DMS53 (cell line): ENCODE data around the gene SLC41A2.
A peak's percentile ranks its signal among the peaks of the same experiment; 100 is the strongest.
"Not testable (repeated sequence)": the region's sequence is repeated elsewhere in the genome, so short reads cannot be mapped to it uniquely, and the experiment has no call there.

Experiments used
- DNase-seq: peaks from one replicate; lab custom pipeline; 2025; lab: John Stamatoyannopoulos, UW

SLC41A2 gene

DNA sequence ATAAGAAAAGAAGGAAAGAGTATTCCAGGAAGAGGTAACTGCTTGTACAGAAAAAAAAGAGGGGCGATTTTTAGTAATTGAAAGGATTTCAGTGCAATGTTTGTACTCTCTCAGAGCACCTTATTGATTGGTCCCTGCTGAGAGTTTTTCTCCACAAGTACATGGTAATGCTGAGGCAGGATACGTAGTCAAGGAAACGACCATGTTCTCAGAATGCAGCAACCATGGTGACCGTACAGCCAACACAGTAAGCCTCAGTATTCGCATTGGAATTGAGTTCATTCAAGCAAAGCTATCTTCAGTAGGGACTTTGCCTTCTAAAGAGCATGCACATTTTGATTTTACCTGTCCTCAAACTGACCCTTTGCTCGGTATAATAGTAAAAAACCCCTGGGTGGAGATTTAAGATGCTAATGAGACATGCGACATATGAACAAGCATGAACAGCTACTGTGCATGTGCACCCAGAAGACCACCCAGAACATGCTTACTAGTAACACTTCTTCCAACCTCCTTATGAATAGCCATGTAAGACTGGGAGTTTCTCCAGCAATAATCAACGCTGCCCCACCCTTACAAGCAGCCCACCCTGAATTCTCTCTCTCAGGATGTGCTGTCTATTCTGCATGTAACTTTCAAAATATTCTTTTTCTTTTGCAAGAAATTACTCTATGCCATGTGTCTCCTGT, 6.2 kb upstream of the SLC41A2 start:
- DNase-seq: peak; percentile 36

DNA sequence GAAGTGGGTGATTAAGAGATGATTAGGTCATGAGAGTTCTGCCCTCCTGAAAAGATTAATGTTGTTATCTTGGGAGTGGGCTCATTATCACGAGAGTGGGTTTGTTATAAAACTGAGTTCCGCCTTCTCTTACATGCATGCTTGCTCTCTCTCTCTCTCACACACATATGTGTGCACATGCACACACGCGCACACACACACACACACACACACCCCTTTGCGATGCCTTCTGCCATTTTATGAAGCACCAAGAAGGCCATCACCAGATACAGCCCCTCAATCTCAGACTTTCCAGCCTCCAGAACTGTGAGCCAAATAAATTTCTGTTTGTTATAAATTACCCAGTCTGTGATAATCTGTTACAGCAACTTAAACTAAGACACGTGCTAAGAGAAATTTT, 5.7 kb upstream of the SLC41A2 start:
- DNase-seq: no peak

DNA sequence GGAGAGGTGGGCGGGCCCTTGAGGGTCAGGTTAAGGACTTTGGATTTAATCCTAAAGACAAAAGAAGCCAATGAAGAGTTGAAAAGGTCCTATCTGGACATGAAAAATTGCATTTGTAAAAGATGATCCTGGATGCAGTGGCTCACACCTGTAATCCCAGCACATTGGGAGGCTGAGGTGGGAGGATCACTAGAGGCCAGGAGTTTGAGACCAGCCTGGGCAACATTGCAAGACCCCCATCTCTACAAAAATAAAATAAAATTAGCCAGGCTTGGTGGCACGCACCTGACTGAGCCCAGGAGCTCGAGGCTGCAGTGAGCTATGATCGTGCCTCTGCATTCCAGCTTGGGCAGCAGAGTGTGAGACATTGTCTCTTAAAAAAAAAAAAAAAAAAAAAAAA, 2.4 kb upstream of the SLC41A2 start:
- no peak for DNase-seq

DNA sequence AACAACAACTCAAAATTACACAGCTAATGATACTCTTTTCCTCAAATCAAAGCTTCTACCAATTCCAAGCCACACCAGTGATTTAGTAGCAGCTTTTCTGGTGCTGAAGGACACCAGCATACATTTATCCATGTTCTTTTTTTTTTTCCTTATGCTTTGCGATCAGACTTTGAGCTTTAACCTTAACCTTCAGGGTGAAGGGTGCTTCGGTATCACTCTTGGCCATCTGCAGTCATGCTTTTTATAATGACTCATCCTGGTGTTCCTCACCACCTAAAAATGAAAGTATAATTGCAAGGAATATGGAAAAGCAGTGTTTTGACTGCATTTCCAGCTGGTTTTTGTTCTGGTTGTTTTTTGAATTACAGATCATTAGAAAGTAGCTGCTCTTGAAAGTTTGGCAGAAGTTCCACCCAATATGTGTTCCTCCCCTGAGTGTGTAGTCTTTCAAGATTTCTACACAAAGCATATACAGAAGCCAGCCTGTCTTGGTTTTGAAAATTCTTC, 1.3 kb upstream of the SLC41A2 start:
- DNase-seq: peak; percentile 81

DNA sequence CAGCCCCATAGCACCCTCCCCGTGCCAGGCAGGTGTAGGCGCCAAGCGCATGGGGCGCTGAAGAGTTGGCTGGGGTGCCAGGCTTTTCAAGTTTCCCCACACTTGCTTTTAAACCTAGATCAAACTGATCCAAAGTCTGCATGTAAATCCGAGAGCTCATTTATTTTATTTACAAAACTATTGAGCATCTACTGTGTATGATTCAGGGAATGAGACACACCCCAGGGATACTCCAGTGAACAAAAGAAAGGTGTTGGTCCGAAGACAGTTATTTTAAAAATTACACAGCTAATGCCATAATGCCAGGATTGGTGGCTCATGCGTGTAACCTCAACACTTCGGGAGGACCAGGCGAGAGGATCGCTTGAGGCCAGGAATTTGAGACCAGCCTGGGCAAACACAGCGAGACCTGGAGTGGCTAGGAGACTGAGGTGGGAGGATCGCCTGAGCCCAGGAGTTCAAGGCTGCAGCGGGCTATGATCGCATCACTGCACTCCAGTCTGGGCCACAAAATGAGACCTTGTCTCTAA, 780 bp upstream of the SLC41A2 start:
- peak; percentile 79 for DNase-seq

DNA sequence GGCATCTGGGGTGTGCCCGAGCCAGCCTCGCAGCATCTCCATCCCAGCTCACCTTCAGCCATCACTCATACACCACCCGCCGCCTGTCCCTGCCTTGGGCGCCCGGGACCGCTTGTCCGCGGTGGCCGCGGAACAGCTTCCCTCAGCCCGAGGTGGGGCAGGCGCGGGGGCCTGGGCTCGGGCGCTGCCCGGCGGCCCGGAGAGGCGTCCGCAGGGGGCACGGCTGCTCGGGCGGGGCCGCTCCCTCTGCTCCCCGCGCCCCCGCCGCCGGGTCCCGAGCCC, 430 bp downstream of the SLC41A2 start:
- DNase-seq: peak; percentile 86

DNA sequence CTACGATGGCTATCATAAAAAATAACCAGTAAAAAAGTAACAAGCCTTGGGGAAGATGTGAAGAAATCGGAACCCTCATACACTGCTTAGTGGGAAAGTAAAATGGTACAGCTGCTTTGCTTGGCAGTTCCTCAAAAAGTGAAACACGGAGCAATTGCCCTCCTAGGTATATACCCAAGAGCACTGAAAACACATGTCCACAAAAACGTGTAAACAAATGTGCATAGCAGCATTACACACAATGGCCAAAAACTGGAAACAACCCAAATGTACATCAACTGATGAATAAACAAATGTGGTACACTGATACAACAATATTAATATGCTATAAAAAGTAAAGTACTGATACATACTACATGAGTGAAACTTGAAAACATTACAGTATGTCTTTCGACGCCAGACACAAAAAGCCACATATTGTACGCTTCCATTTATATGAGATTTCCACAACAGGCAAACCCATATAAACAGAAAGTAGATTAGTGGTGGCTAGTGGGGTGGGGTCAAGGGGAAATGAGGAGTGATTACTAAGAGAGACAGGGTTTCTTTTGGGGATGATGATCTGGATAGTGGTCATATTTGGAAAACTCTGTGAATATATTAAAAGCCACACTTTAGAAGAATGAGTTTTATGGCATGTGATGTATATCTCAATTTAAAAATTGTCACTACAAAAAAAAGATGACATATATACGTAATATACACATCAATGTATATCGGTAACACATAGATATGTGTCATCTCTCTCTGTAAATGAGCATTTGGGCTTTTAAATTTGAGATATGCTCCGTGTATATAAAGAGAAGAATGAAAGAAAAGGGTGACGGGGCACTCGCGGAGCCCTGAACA, 996 bp downstream of the SLC41A2 start:
- no peak for DNase-seq

DNA sequence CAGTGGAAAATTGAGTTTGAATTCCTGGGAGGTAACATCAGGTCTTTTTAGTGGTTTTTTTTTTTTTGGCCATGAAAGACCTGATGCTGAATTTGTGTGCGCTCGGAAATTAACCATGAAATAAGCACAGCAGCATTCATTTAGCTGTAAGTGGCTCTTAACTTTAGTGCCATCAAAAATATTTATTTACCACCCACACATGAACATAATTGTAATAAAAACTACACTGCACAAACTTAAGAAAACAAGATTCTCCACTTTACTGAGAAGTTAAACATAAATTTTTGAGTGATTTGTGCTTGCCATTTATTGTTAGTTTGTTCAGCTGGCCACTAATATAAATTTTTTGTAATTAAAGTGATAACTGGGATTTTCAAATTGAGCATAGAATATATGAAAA, 2.4 kb downstream of the SLC41A2 start:
- no peak for DNase-seq

DNA sequence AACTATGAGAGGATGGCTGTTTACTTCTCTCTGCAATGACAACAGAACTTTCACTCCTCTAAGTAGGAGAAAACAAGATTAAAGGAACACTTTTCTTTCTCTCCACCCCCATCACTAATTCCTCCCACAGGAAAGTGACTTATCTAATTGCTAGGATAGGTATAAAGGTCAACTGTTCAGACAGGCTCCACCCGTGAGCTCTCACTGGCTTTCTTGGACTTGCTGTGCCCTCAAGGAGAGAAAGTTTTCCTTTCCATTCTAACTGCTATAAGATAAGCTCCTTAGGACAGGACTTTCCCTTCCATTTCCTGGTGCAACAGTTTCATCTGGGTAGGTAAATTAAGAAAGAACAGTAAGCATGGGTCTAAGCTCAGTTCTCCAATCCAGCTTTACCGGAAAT, 4.8 kb downstream of the SLC41A2 start:
- DNase-seq: no peak

DNA sequence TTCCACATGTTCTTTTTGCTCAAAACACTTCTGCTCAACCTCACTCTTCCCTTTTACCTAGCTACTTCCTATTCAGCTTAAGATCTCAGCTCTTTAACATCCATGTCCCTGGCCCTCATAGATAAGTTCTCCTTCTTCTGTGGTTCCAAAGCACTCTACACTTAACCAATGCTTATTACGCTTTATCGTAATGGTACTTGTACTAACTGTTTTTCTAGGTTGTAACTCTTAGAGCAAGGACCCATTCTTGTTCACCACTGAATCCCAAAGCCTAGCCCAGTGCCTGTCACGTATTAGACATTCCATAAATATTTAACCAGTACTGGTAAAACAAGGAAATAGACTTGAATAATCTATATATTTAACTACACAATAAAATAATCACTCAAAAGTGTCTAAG, 5.3 kb downstream of the SLC41A2 start:
- no peak for DNase-seq

DNA sequence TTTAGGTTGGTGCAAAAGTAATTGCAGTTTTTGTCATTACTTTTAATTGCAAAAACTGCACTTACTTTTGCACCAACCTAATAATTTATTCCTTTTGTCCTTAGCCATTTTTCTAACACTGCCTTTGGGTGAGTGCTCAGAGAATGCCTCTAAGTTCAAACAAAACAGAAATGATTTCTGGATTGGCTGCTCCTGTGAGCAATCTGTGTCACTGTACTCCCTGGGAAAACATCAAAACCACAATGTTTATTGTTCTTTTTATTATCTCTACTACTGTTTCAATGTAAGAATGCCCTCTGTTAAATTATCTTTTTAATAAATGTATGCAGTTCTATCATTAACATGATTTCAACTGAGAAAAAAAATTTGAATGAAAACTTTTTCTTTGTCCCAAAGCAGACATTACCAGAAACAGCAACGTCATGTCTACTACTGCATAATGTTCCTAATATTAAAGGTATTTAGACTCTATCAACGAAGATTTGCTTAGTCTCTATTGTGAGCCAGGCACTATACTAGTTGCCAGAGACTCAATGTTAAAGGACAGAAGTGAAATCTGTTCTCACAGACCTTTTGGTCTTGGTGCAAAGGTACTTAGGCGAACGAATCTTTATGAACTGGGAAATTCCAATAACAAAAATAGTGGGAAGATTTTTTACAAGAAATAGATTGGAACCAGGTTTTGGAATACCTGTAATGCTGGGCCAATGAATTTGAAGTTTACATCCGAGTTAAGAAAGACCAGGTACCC, 6.2 kb downstream of the SLC41A2 start:
- DNase-seq: no peak

DNA sequence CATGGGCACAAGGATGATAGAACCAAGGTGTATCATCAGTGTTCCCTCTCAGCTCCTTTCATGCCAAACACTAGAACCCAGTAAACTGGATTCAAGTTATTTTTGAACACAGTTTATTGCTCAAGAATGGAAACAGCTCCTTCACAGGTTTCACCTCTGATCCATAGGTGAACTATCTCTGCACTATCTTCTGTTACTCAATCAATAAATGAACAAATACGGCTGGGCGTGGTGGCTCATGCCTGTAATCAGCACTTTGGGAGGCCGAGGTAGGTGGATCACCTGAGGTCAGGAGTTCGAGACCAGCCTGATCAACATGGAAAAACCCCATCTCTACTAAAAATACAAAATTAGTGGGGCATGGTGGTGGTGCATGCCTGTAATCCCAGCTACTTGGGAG, 9.4 kb downstream of the SLC41A2 start:
- not testable (repeated sequence) for DNase-seq

DNA sequence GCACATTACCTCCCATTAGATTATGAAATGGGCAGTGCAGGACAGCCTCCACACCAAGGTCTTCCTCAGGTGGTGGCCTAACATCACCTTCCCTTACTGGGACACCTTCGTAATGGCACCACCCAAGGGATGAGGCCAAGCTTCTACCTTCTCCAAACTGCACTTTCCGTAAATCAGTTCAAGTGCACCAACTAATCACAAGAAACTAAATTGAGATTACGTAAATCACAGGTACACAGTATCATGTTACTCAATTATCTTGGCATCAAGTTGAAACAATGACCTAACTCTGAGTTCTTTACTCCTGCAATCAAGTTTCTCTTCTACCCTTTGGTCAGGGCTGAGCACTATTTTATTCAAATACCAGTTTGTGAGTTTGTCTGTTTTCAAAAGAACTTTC, 13.8 kb downstream of the SLC41A2 start:
- no peak for DNase-seq

DNA sequence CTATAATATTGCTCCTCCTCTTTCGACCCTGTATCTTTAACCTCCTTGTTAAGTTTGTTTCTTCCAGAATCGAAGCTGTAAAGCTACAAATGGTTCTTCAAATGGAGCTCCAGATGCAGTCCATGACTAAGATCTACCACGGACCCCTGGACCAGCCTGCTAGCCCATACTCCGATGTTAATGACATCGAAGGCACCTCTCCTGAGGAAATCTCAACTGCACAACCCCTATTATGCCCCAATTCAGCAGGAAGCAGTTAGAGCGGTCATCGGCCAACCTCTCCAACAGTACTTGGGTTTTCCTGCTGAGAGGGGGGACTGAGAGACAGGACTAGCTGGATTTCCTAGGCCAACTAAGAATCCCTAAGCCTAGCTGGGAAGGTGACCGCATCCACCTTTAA, 14.7 kb downstream of the SLC41A2 start:
- not testable (repeated sequence) for DNase-seq

DNA sequence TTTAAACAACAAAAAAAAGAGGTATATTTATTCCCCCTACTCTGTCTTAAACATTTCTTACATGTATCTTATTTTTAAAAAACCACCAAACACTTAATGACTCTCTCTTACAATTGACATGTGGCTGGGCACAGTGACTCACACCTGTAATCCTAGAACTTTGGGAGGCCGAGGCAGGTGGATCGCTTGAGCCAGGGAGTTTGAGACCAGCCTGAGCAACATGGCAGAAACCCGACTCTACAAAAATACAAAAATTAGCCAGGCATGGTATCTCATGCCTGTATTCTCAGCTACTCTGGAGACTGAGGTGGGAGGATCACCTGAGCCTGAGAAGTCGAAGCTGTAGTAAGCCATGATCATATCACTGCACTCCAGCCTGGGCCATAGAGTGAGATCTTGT, 16.0 kb downstream of the SLC41A2 start:
- peak; percentile 21 for DNase-seq

DNA sequence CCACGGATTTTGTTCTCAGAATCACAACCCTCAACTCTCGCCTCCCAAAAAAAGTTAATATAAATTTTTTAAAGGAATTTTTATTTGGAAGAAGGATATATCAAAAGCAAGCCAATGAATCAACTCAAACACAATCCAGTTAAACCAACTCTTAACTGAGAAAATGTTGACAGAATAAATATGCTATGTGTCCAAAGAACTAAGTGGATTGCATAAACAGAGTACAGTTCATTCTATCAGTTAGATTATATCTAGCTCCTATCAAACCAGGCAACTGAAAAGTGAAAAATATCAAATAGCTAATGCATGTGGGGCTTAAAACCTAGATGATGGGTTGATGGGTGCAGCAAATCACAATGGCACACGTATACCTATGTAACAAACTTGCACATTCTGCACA, 16.6 kb downstream of the SLC41A2 start:
- no peak for DNase-seq

DNA sequence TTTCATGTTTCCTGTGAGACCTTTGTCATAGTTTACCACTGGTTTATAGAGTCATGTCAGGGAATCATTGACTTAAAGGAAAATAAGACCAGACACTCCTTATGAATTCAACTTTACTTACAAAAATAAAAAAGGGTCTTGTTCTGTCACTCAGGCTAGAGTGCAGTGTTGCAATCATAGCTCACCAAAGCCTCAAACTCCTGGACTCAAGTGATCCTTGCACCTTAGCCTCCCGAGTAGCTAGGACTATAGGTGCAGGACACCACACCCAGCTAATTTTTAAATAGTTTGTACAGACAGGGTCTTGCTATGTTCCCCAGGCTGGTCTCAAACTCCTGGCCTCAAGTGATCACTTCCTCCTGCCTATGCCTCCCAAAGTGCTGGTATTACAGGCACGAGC, 19.0 kb downstream of the SLC41A2 start:
- no peak for DNase-seq

DNA sequence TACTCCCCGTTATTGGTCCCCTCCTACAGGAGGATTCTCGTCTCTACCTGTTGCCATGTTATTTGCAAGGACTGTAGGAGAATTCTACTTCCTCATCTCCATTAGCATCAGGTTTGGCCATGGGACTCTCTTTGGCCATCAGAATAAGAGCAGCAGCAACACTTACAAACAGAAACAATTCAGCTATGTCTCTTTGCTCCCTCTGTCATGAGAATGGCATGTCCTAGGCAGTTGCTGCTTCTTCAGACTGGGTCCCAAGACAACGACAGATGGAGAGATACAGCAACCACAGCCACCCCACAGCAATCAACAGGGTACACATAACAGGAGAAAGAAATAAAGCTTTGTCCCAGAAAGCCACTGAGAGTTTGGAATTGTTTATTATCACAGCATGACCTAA, 19.7 kb downstream of the SLC41A2 start:
- DNase-seq: no peak

DNA sequence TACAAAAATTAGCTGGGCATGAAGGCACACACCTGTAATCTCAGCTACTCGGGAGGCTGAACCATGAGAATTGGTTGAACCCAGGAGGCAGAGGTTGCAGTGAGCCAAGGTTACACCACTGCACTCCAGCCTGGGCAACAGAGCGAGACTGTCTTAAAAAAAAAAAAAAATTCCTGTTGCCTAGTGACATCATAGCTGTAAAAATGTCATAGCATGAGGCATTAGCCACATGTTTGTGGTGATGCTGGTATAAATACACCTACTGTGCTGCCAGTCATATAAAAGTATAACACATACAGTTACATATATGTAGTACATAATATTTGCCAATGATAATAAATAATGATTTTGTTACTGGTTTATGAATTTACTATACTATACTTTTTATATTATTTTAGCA, 22.2 kb downstream of the SLC41A2 start:
- DNase-seq: no peak

DNA sequence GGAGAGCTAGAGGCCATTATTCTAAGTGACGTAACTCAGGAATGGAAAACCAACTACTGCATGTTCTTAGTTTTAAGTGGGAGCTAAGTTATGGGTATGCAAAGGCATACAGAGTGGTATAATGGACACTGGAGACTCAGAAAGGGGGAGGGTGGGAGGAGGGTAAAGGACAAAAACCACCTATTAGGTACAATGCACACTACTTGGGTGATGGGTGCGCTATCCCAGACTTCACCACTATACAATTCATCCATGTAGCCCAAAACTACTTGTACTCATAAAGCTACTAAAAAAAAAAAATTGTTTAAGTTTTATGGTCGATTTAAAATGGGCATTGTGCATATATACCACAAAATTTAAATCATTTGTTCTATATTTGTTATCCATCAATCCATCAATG, 24.3 kb downstream of the SLC41A2 start:
- no peak for DNase-seq

DNA sequence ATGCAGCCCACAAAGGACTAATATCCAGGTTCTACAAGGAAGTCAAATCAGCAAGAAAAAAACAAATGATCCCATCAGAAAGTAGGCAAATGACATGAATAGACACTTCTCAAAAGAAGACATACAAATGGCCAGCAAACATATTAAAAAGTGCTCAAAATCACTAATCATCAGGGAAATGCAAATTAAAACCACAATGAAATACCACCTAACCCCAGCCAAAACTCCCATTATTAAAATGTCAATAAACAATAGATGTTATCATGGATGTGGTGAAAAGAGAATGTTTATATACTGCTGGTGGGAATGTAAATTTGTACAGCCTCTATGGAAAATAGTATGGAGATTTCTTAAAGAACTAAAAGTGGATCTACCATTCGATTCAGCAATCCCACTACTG, 25.0 kb downstream of the SLC41A2 start:
- DNase-seq: no peak

DNA sequence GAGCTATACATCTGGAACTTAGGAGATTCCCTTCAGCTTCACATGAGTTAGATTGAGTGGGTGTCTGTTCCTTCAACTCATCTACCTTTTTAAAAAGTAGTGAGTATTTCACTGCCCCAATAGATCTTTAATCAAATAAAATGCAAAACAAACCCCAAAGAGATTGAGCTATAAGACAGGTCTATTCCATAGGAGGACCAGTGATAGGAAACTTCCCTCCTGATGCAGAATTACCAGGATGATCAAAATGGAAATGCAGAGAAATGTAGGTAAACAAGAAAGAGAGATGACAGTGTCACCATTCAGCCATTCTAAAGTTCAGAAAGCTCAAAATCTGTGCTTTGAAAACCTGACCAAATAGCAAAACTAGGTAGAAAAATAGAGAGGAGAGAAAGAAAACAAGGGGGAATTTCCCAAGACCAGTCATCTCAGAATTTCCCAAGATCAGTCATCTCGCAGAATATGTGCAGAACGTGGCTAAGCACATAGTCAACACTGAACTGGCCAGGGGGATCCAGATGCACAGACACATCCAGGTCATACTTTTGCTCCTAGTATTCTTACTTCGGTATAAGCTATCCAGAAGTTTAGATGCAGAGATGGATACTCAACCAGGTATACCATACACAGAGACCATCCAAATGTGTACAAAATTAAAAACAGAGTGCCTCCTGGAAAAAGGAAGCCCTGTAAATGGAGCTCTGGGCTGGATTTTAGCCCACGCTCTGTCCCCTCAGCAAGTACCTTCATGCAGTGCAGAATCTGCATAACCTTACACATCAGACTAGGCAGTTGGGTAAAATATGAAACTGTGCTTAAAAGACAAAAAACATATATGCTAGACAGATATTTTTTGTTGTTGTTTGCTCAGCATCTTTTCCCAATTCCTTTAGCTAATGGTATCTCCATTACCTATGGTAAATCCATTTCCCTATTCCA, 27.4 kb downstream of the SLC41A2 start:
- no peak for DNase-seq
